Brain microvascular endothelial cell (primary cell): ENCODE data around the gene INSIG2.

ENCODE experiments used
- DNase-seq: peaks from one replicate; pipeline ENCODE4 v3.0.0-alpha.2; 2020
- H3K27ac ChIP-seq: fragments of 250-450 bp; sonication (Bioruptor Pico); 2 replicates; pipeline ENCODE4 v1.5.1; 2020; ENCODE audit warnings: mild to moderate bottlenecking, moderate library complexity
- H3K27me3 ChIP-seq: fragments of 250-450 bp; sonication (Bioruptor Pico); replicated peaks from 2 replicates; pipeline ENCODE4 v1.5.1; 2020; ENCODE audit warnings: mild to moderate bottlenecking
- H3K36me3 ChIP-seq: fragments of 250-450 bp; sonication (Bioruptor Pico); replicated peaks from 2 replicates; pipeline ENCODE4 v1.5.1; 2020; ENCODE audit warnings: mild to moderate bottlenecking
- H3K4me3 ChIP-seq: 2 replicates; pipeline ENCODE4 v1.5.1; 2011; ENCODE audit warnings: low read depth, mild to moderate bottlenecking, control low read depth, low read length, moderate library complexity
- CTCF ChIP-seq: IDR thresholded peaks from 2 replicates; pipeline ENCODE4 v1.5.1; 2011; ENCODE audit warnings: low read depth, mild to moderate bottlenecking, moderate library complexity, low read length, control low read depth, inconsistent platforms; ENCODE audit errors: missing control alignments
- in situ Hi-C: cut with HindIII; loops from 2 replicates; pipeline ENCODE4 v1.10.0; 2017; ENCODE audit warnings: low sequenced_read_pairs, low pct_ligation_motif_present

INSIG2 gene

GRCh38 chr2:118050974-118051373 is 37.3 kb upstream of the INSIG2 start:
- no peak overlapping the region for H3K4me3 ChIP-seq
- H3K36me3 ChIP-seq, result no peaks in the 10 kb centered on the region
- no peak for DNase-seq
- in situ Hi-C loops, result no loop called here
- no peak overlapping the region for H3K27ac ChIP-seq
- no peaks in the 10 kb centered on the region for H3K27me3 ChIP-seq
- TF ChIP-seq CTCF, result no peak

GRCh38 chr2:118051826-118052358 is 36.4 kb upstream of the INSIG2 start:
- no peak for TF ChIP-seq CTCF
- Histone ChIP-seq H3K36me3 (no peaks in the 10 kb centered on the region), H3K27me3 (no peaks in the 10 kb centered on the region), H3K27ac (no peak overlapping the region), H3K4me3 (no peak overlapping the region)
- DNase-seq, result no peak
- in situ Hi-C loops, result no loop called here

- H3K36me3 ChIP-seq, result no peaks in the 10 kb centered on the region
- no peaks in the 10 kb centered on the region for H3K27me3 ChIP-seq
- no peak overlapping the region for H3K4me3 ChIP-seq
- in situ Hi-C loops, result no loop called here
- no peak for DNase-seq
- no peak for TF ChIP-seq CTCF
- H3K27ac ChIP-seq, result no peak overlapping the region
Measured at GRCh38 chr2:118052474-118052873, 35.8 kb upstream of the INSIG2 start.

- Histone ChIP-seq H3K36me3 (no peaks in the 10 kb centered on the region), H3K27me3 (no peaks in the 10 kb centered on the region), H3K4me3 (no peak overlapping the region), H3K27ac (no peak overlapping the region)
- no peak for DNase-seq
- TF ChIP-seq CTCF, result no peak
- in situ Hi-C loops, result no loop called here
Measured at GRCh38 chr2:118053681-118054080, 34.6 kb upstream of the INSIG2 start.

- Histone ChIP-seq H3K27ac (no peak overlapping the region), H3K36me3 (no peaks in the 10 kb centered on the region), H3K27me3 (no peaks in the 10 kb centered on the region), H3K4me3 (no peak overlapping the region)
- in situ Hi-C loops, result no loop called here
- no peak for TF ChIP-seq CTCF
- DNase-seq, result no peak
Measured at GRCh38 chr2:118054213-118055008, 33.9 kb upstream of the INSIG2 start.
